GM19099 (cell line): ENCODE results near the gene NPAS3.

Experiments
- POLR2A ChIP-seq: IDR thresholded peaks from 3 replicates; pipeline ENCODE4 v1.6.1; 2011; ENCODE audit warnings: low read depth; ENCODE audit not compliant: insufficient read length; ENCODE audit errors: extremely low read depth

Gene NPAS3

DNA sequence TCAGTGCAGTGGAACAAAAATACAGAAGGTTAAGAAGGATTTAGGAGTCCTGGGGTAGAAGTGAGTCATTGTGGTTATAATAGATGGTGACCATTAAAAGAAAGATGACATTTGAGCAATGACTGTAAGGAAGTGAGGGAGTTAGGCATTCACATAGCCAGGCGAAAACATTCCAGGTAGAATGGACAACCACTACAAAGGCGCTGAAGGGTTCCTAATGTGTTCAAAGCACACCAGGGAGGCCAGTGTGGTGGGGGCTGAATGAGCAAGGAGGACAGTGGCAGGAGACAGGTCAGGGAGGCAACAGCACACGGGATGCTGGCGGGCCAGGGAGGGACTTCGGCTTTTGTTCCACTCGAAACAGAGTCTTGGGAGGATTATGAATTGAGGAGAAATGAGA, 129.9 kb downstream of the NPAS3 start:
- no peak for TF ChIP-seq POLR2A

DNA sequence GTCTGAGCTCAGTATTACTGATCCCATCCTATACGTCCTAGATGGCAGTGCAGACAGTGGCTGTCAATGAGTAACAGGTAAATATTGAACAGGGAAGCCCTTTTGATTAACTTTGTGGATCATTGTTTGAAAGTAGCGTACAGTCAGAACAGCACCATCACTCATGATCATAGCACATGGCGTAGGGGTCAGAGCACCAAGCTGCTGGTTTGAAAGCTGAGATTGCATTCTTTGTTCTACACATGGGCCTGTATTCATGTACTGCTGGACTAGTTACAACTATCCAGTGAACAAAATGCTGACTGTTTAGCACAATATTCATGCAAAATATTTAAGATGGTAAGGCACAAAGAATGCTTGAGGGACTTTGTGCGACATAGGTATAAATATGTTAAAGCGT, 131.8 kb downstream of the NPAS3 start:
- TF ChIP-seq POLR2A, result no peak

DNA sequence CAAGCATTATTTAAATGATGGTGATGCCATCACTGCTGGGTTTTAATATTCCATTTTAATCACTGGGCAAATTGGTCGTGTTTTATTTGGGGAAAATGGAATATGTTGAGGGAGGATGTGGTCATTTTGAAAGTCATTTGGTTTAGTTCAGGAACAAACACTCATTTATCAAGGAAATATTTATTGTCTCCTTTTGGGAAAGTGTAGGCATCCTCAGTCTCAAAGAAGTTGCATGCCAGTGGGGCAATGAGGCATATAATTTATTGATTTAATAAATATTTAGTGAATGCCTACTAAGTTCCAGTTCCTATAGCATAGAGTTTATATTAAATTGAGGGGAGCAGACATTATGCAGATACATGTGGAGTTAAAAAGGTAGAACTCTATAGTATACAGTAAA, 134.3 kb downstream of the NPAS3 start:
- no peak for TF ChIP-seq POLR2A

DNA sequence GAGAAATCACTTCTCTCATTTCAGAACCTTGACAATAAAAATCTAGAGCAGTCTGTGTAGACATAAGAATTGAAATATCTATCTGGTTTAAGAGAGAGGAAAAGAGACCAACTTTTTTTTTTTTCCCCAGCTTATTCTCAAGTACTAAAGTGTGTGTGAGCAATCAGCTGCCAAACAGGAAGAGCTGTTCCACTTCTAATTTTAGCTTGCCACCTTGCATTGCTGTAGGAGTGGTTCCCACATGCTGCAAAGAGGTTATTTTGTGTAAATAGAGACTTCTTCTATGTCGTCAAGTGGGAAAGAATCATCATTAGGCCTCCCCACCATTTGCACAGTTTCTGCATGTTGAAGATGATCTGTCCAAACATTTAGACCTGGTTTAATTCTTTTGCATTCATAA, 142.6 kb downstream of the NPAS3 start:
- no peak for TF ChIP-seq POLR2A

DNA sequence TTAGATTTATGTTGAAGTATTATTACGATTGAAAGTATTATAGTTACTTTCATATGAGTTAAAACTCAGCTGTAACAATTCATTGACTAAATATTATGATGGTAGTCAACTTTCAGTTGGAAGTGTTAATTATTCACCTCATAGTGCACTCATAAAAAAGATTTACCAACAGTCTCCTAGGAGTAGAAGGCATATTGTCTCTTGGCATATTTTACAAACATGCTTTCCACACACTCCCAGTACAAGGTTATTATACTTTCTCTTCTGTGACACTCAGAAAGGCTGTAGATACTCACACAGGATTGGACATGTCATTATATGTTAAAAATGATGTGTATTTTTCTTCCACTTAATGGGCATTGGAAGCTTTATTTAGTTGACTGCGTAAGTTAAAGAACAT, 147.1 kb downstream of the NPAS3 start:
- TF ChIP-seq POLR2A, result no peak

DNA sequence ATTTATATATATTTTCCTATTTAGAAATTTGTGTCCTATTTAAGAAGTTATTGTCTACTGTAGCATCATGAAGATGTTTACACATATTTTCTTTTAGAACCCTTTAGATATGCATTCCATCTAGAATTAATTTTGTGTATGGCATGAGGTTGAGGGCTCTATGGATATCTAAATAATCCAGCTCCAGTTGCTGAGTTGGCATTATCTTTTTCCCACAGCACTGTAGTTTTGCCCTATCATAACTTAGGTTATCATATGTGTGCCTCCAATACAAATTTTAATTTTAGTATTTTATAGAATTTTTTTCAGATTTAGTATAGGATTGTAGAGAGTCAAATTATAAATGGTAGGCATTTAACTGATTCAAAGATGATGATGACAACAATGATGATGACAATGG, 159.3 kb downstream of the NPAS3 start:
- no peak for TF ChIP-seq POLR2A

DNA sequence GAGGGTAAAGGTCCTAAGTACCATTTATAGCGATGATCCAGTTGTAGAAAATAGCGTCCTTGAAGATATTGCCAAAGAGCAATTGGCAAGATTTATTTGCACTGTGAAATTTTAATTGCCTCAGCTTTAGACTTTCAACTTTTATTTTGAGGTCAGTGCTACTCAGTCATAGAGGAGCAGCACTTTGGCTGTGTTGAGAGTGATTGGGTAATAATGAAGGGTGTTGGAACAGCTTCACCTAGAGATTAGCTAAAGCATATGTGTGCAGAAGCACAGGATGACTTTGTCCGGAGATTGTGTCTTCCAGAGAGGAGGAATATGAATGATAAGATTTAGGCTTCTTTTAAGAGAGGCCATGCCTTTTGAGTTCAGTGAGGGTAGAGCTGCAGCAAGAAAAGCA, 164.8 kb downstream of the NPAS3 start:
- TF ChIP-seq POLR2A, result no peak

DNA sequence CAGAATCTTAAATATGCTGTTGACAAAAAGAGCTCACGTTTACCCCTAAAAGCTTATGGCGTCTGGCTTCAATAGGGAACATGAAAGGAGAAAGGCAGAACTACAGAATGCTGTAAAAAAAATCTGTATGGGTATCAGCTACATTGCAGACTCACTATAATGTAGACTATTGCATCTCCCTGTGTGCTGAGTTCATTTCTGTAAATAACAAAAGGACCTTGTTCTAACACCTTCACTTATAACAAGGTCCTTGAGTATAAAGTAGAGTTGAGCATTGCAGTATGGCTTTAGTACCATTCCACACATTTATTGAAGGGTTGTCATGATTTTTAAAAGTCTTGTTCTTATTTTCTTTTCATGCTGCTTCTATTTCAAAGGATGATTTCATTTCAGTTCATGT, 165.3 kb downstream of the NPAS3 start:
- TF ChIP-seq POLR2A, result no peak

DNA sequence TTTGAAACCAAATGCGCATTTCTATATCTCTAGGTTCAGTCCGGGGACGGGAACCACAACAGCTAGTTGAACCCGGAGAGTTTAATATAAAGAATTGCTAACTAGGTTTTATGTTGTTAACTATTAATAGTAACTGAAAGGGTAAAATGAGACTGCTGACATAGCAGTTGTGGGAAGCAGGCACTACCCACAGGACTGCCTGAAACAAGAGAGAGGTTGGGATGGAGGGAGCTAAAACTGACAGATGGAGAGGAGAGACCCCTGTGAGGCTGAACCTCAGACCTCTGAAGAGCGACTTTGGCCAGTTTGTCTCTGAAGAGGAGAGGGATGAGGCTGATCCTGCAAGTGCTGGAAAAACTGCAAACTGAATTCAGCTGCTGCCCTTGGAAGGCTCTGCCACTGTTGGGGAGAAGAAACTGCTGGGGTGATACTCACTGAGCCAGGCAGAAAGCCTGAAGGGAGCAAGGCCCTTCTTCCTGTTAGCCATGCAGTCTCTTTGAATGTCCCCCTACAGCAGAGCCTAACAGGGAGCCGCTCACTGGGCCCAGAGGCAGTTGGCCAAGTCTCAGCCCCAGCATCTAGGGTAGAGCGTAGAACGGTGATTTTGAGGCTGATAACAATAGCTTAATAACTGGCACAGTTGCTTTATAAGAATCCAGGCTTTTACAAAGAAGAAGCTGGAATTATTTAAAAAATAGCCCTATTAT, 172.2 kb downstream of the NPAS3 start:
- TF ChIP-seq POLR2A, result no peak

DNA sequence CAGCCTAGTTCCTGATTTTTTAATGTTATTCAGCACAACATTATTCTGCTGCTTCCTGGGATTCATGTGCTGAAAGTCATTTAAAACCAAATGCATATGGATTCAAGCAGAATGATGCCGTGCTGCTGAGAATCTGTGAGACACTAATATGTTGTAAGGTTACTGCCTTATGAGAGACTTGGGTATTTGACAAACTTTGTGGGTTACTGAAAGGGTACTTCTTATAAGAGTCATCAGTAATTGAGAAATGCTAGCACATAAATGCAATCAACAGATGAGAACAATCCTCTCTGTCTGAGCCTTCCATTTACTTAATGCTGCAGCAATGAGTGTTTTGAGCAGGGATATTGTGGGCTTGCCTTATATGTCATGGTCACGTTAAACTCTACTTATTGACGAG, 175.7 kb downstream of the NPAS3 start:
- TF ChIP-seq POLR2A, result no peak

DNA sequence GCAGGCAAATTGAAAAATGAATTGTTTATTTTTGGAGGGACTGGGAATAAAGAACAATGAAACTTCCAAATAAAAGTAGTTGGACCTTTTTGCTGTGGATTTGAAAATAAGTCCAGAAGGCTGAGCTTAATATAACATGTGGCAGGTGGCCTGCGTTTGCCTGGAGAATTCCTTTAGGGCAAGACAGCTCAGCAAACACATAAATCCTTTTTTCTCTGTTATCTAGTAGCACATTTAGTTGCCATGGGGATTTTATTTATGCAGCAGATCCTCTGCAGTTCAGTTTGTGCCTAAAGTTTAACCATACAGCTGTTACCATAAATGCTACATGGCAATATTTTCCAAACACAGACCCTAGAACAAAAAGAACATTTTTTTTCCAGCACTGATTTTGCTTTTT, 180.0 kb downstream of the NPAS3 start:
- TF ChIP-seq POLR2A, result no peak

DNA sequence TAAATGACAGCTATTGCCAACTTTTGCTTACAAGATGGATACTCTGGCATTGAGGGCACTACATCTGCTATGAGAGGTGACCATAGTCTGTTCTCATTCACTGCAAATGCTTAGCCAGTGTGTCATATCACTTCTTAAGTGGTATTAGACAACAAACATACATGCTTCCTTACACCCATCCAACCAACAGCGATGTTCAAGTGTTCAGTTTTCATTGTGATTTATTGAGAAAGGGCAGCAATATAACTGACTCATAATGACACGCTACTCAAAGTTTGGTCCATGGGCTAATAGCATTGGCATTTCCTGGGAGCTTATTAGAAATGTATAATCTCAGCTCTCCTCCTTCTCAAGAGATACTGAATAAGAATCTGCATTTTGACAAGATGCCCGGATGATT, 181.7 kb downstream of the NPAS3 start:
- TF ChIP-seq POLR2A, result no peak

DNA sequence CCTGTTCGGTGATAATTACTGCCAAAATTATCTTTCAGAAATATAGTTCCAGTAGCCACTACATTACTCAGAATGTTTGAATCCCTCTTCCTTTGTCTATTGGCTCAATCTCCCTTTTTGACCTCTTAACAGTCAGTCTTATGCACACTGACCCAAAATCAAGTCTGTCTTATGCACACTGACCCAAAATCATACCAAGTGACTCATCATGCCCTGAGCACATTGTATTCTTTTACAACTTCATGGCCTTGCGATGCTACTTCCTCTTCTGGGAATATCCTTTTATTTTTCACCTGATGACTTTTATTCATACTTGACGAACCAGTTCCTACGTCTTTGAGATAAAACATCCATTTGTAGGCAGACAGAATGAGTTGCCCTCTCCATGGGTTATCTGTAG, 182.3 kb downstream of the NPAS3 start:
- TF ChIP-seq POLR2A, result no peak

DNA sequence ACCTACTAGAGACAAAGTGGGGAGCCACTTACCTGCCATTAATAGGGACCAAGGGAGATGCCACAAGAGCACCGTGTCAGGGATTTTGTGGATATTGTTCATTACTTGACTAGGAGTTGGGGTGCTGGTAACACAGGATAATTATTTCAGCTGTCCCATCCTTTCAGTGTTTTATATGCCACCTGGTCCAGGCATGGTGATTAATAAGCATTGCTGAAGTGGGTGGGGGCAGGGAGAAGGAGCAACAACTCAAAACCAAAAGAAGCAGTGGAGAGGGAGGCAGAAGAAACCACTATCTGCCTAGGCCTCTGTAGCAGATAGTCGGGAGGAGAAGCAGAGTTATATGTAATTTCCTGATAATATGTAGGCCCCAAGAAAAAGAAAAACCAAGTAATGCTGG, 184.6 kb downstream of the NPAS3 start:
- no peak for TF ChIP-seq POLR2A

DNA sequence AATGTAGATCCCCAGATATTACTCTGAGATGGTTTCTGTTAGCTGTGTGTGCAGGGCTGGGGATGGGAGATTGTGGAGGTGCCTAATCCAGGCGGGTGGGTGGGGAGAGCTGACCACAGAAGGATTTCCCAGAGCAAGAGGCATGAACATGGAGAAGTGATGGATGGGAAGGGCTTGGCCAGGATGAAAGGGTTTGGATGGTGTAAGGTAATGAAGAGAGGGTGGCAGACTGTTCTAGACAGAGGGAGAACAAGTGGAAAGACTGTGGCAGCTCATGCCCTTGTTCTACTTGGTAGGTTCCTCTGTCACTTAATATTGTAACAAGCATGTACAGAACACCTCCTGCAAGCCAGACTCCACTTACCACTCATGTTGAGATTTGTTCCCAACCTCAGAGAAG, 187.8 kb downstream of the NPAS3 start:
- TF ChIP-seq POLR2A, result no peak

DNA sequence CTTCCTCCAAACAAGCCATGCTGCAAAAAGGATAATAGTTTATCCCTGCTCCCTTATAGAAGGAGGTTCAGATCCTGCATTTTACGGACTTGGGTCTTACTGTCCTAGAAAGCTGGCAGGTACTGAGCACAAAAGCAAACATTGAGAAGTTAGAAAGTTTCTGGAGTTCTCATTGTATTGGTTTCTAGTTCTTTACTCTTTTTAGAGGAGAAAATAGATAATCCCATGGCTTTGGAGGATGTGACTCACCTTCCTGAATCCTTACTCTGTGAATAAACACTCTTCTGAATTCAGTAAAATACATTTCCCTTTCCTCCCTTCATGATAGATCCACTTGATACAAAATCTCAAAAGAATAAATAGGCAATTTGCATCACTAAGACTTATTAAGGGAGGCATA, 188.9 kb downstream of the NPAS3 start:
- no peak for TF ChIP-seq POLR2A

DNA sequence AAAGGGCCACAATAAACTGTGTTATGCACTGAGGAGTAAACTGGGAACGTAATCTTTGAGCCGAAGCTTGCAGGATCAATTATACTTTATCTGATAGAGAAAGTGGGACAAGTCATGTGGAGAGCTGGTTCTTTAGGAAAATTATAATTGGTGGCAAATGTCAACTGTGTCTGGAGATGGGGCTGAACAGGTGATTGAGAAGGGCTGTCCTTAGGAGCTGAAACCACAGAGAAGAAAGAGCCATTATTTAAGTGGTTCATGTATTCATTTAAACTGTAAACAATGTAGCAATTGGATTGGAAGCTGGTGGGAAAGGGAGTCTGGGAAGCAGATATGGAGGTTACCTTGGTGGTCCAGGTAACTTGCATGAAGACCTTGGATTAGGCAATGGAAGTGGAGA, 193.1 kb downstream of the NPAS3 start:
- no peak for TF ChIP-seq POLR2A
